H1 (cell line): ENCODE data around the gene NEDD4. TPM values are rescaled to one million over a fixed set of nuclear protein-coding genes. Genes with fewer than 3 reads are reported as not detected.

Source experiments
- CEBPB ChIP-seq: IDR thresholded peaks from 2 replicates; pipeline ENCODE4 v1.6.1; 2012; ENCODE audit warnings: low read depth, low read length
- CHD2 ChIP-seq: IDR thresholded peaks from 2 replicates; pipeline ENCODE4 v1.6.1; 2012; ENCODE audit warnings: low read length, improper control_type of control experiment
- EP300 ChIP-seq, 2 experiments: IDR thresholded peaks; 1 replicate in 1 of 2; 2 replicates in 1 of 2; pipeline ENCODE4 v1.6.1; 2011 to 2012; ENCODE audit warnings: low read depth in 2 of 2, low read length in 2 of 2, mild to moderate bottlenecking in 2 of 2, borderline replicate concordance in 1 of 2, inconsistent platforms in 1 of 2, moderate library complexity in 1 of 2
- HDAC2 ChIP-seq, 2 experiments: fragments of 300-600 bp in 1 of 2; sonication (generic) in 1 of 2; IDR thresholded peaks; 2 replicates each; pipeline ENCODE4 v1.6.1; 2011 to 2012; ENCODE audit warnings: low read depth in 2 of 2, low read length in 2 of 2, mild to moderate bottlenecking in 2 of 2, moderate library complexity in 2 of 2, borderline replicate concordance in 1 of 2, inconsistent platforms in 1 of 2
- KDM5A ChIP-seq: fragments of 200-600 bp; IDR thresholded peaks from 2 replicates; pipeline ENCODE4 v1.7.1; 2012; ENCODE audit warnings: mild to moderate bottlenecking, low read length, inconsistent platforms, mixed read lengths
- RNF2 ChIP-seq: fragments of 200-900, 300-1000 bp; sonication (generic); IDR thresholded peaks from 2 replicates; pipeline ENCODE4 v1.7.1; 2016; ENCODE audit warnings: borderline replicate concordance, low read depth, mild to moderate bottlenecking, antibody characterized with exemption, low read length; ENCODE audit not compliant: poor library complexity, severe bottlenecking; ENCODE audit errors: missing control alignments
- TAF1 ChIP-seq: IDR thresholded peaks from 2 replicates; pipeline ENCODE4 v1.6.1; 2011; ENCODE audit warnings: mild to moderate bottlenecking, low read depth, low read length
- polyA plus RNA-seq, 7 experiments: library from polyadenylated mRNA; depleted of rRNA in 3 of 7; stranded (reverse) in 5 of 7; unstranded in 2 of 7; fragments of >200 nt in 5 of 7; fragments of 200-250 nt in 2 of 7; gene quantifications; 1 replicate in 5 of 7; 2 replicates in 1 of 7; 4 replicates in 1 of 7; pipeline versions ENCODE4 v1.2.1 to v1.2.3, GENCODE V29; 2011 to 2013; ENCODE audit warnings: missing spikeins in 2 of 7, mixed read lengths in 2 of 7
- total RNA-seq: library from RNA; stranded (reverse); fragmentation: NEBNext Ultra II Directional; extraction: Animal tissue kit (Norgen Biotek cat#: 25700); gene quantifications from 2 replicates; pipeline ENCODE4 v1.2.1, GENCODE V29; 2021
- TF ChIP-seq, protein P1 (sequence below): fragments of 300-600 bp; sonication (generic); IDR thresholded peaks from 2 replicates; pipeline ENCODE4 v1.7.1; 2012; ENCODE audit warnings: low read length, moderate library complexity, mild to moderate bottlenecking, inconsistent platforms; ENCODE audit not compliant: insufficient replicate concordance

Gene NEDD4
- total and polyA plus RNA-seq, 2 of the 8 experiments (the other 6 are each of a cell fraction or from before 2014, with no cell fraction given), result 0.95 to 3.9 TPM

DNA sequence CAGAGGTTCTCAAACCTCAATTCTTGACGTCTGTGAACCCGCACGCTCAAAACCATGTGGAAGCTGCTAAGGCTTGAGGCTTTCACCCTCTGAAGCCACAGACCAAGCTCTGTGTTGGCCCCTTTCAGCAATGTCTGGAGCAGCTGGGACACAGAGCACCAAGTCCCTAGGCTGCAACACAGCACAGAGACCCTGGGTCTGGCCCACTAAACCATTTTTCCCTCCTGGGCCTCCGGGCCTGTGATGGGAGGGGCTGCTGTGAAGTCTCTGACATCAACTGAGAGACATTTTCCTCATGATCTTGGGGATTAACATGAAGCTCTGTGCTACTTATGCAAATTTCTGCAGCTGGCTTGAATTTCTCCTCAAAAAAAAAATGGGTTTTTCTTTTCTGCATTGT lies 21.3 kb upstream of the NEDD4 start (continued):
- TF ChIP-seq, protein P1, sequence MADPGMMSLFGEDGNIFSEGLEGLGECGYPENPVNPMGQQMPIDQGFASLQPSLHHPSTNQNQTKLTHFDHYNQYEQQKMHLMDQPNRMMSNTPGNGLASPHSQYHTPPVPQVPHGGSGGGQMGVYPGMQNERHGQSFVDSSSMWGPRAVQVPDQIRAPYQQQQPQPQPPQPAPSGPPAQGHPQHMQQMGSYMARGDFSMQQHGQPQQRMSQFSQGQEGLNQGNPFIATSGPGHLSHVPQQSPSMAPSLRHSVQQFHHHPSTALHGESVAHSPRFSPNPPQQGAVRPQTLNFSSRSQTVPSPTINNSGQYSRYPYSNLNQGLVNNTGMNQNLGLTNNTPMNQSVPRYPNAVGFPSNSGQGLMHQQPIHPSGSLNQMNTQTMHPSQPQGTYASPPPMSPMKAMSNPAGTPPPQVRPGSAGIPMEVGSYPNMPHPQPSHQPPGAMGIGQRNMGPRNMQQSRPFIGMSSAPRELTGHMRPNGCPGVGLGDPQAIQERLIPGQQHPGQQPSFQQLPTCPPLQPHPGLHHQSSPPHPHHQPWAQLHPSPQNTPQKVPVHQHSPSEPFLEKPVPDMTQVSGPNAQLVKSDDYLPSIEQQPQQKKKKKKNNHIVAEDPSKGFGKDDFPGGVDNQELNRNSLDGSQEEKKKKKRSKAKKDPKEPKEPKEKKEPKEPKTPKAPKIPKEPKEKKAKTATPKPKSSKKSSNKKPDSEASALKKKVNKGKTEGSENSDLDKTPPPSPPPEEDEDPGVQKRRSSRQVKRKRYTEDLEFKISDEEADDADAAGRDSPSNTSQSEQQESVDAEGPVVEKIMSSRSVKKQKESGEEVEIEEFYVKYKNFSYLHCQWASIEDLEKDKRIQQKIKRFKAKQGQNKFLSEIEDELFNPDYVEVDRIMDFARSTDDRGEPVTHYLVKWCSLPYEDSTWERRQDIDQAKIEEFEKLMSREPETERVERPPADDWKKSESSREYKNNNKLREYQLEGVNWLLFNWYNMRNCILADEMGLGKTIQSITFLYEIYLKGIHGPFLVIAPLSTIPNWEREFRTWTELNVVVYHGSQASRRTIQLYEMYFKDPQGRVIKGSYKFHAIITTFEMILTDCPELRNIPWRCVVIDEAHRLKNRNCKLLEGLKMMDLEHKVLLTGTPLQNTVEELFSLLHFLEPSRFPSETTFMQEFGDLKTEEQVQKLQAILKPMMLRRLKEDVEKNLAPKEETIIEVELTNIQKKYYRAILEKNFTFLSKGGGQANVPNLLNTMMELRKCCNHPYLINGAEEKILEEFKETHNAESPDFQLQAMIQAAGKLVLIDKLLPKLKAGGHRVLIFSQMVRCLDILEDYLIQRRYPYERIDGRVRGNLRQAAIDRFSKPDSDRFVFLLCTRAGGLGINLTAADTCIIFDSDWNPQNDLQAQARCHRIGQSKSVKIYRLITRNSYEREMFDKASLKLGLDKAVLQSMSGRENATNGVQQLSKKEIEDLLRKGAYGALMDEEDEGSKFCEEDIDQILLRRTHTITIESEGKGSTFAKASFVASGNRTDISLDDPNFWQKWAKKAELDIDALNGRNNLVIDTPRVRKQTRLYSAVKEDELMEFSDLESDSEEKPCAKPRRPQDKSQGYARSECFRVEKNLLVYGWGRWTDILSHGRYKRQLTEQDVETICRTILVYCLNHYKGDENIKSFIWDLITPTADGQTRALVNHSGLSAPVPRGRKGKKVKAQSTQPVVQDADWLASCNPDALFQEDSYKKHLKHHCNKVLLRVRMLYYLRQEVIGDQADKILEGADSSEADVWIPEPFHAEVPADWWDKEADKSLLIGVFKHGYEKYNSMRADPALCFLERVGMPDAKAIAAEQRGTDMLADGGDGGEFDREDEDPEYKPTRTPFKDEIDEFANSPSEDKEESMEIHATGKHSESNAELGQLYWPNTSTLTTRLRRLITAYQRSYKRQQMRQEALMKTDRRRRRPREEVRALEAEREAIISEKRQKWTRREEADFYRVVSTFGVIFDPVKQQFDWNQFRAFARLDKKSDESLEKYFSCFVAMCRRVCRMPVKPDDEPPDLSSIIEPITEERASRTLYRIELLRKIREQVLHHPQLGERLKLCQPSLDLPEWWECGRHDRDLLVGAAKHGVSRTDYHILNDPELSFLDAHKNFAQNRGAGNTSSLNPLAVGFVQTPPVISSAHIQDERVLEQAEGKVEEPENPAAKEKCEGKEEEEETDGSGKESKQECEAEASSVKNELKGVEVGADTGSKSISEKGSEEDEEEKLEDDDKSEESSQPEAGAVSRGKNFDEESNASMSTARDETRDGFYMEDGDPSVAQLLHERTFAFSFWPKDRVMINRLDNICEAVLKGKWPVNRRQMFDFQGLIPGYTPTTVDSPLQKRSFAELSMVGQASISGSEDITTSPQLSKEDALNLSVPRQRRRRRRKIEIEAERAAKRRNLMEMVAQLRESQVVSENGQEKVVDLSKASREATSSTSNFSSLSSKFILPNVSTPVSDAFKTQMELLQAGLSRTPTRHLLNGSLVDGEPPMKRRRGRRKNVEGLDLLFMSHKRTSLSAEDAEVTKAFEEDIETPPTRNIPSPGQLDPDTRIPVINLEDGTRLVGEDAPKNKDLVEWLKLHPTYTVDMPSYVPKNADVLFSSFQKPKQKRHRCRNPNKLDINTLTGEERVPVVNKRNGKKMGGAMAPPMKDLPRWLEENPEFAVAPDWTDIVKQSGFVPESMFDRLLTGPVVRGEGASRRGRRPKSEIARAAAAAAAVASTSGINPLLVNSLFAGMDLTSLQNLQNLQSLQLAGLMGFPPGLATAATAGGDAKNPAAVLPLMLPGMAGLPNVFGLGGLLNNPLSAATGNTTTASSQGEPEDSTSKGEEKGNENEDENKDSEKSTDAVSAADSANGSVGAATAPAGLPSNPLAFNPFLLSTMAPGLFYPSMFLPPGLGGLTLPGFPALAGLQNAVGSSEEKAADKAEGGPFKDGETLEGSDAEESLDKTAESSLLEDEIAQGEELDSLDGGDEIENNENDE, result no peak
- TF ChIP-seq CHD2 (no peak), RNF2 (no peak), HDAC2 (IDR thresholded peaks at IDR 0.05; ENCODE audit: borderline replicate concordance in 1 of 2, low read depth in 2 of 2, low read length in 2 of 2) (no peak), TAF1 (no peak), KDM5A (no peak), CEBPB (no peak), EP300 (IDR thresholded peaks at IDR 0.05; ENCODE audit: borderline replicate concordance in 1 of 2, low read depth in 2 of 2, low read length in 2 of 2) (no peak)
